GM18870 (cell line): Measurements from ENCODE around the gene CYYR1.

Experiments used
- ATAC-seq: cut with Tn5 transposase; IDR thresholded peaks from one replicate; pipeline ENCODE4 v1.9.1; 2021; ENCODE audit warnings: moderate library complexity; ENCODE audit not compliant: unreplicated experiment

The CYYR1 gene

GRCh38 chr21:26441149-26441548 lies 131.9 kb downstream of the CYYR1 start:
- ATAC-seq, result no peak

GRCh38 chr21:26438976-26439375 lies 134.1 kb downstream of the CYYR1 start:
- ATAC-seq, result no peak

GRCh38 chr21:26437326-26438009 lies 135.6 kb downstream of the CYYR1 start:
- no peak for ATAC-seq

DNA sequence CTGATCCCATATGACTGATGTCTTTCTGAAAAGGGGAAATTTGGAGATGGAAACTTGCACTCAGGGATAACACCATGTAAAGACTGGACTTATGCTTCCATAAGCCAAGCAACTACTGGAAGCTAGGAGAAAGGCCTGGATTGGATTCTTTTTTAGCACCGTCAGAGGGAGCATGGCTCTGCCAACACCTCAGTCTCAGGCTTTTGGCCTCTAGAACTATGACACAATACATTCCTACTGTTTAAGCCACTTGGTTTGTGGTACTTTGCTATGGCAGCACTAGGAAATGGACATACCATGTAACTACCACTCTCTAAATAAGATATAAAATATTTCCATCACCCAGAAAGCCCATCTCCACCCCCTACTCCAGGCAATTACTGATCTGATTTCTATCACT lies 139.7 kb downstream of the CYYR1 start:
- no peak for ATAC-seq

GRCh38 chr21:26432410-26432809 lies 140.7 kb downstream of the CYYR1 start:
- peak; percentile 87 for ATAC-seq

DNA sequence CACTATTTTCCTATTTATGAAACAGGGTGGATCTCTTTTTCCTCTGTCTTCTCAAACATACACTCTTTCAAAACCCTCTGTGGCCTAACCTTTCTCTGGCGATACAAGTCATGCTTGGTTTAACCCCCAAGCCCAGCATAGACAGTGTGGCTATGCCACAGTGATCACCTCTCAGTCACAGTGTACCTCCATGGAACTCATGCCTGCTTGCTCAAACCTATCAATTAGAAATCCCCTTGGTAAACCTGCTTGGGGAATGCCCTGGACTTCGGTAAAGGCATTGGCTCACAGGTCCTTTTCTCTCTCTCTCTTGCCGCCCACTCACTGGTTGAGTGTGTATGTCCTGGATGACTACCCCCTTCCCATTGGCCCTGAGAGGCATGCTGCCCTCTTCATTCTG lies 147.5 kb downstream of the CYYR1 start:
- peak; percentile 49 for ATAC-seq

DNA sequence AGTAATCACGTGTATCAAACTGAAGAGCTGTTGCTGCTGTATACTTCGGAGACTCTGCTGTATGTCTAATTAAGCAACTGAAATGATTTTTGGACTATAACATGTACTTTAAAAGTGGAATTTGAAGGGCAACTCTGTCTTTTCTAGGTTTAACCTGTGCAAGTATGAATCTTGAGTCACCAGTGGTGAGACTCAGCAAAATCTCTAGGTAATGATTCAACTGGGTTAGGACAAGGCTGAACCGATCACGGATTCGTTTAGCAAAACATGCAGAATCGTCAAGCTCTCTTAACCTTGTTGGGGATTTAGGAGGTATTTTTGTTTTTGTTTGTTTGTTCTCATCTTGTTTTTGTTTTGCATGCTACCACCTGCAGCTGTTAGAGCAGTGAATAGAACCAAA lies 149.6 kb downstream of the CYYR1 start:
- no peak for ATAC-seq

DNA sequence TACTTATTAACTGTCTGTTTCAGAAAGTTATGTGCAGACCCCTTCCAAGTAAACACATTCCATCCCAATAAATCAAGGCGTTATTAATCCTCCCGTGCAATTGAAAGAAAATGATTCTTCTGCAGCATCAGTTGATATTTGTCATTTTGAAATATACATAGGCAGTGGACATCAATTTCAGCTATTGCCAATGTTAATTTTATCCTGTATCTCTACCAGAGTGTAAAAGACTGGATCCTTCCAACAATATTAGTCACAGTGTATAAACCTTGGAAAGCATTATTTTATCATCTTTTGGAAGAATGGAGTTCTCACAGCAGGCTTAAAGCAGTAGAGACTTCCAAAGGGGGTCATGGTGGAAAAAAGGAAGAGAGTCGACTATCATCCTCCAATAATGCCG lies 150.4 kb downstream of the CYYR1 start:
- no peak for ATAC-seq

- no peak for ATAC-seq
Observed at GRCh38 chr21:26422138-26422537, 150.9 kb downstream of the CYYR1 start.

- ATAC-seq, result no peak
Observed at GRCh38 chr21:26421724-26422123, 151.4 kb downstream of the CYYR1 start.
